Pancreas (tissue), 10 donors: ENCODE measurements around the gene RPTOR. TPM values are rescaled to one million over a fixed set of nuclear protein-coding genes. Genes with fewer than 3 reads are reported as not detected.
"Not testable (repeated sequence)": the region's sequence is repeated elsewhere in the genome, so short reads cannot be mapped to it uniquely, and the experiment has no call there.

Experiments used
- ATAC-seq, 4 donors: fragments of 200-7000 bp; cut with Tn5 transposase; one replicate each; pipeline versions ENCODE4 v1.8.0 to v1.9.1; 2020; ENCODE audit warnings: mild to moderate bottlenecking in 4 of 4, moderate library complexity in 4 of 4
- DNase-seq, 6 donors: peaks; one replicate each; pipeline ENCODE4 v3.0.0-alpha.2; 2020
- FAIRE-seq: peaks from 2 replicates; lab custom pipeline; 2012; peaks lifted over from hg19 to GRCh38; lab: Jason Lieb, UNC
- H3K27ac ChIP-seq, 4 donors: fragments of 200-600 bp; sonication (generic); 1 replicate in 3 of 4; 2 replicates in 1 of 4; pipeline versions ENCODE4 v1.5.0 to v1.8.0; 2020
- H3K27me3 ChIP-seq, 4 donors: fragments of 200-600 bp; one replicate each; pipeline ENCODE4 v1.8.0; 2021
- H3K36me3 ChIP-seq, 3 donors: fragments of 200-600 bp; sonication (generic) in 1 of 3; one replicate each; pipeline versions ENCODE4 v1.5.0 to v1.8.0; 2020 to 2021
- H3K4me1 ChIP-seq, 3 donors: fragments of 200-600 bp; one replicate each; pipeline ENCODE4 v1.8.0; 2021
- H3K4me3 ChIP-seq, 4 donors: fragments of 200-600 bp; sonication (generic) in 2 of 4; one replicate each; pipeline versions ENCODE4 v1.5.0 to v1.8.0; 2020 to 2021
- H3K9me3 ChIP-seq, 4 donors: fragments of 200-600 bp; one replicate each; pipeline ENCODE4 v1.8.0; 2021
- CTCF ChIP-seq, 4 donors: fragments of 200-600 bp; sonication (generic) in 3 of 4; IDR thresholded peaks; one replicate each; pipeline versions ENCODE4 v1.5.0 to v1.8.0; 2021; ENCODE audit warnings: antibody characterized with exemption in 4 of 4
- WGBS, 2 donors: extraction: QIAGEN DNeasy Blood & Tissue Kit; methylation state at CpG; one replicate each; pipeline ENCODE4 v1.1.7; 2013; 5-methylcytosine and 5-hydroxymethylcytosine counted together
- intact Hi-C, 3 donors: fragments of 100-400 bp; cut with DNase I; formaldehyde crosslinking; loops; one replicate each; pipeline versions ENCODE4 v1.11.1 to v1.14.2; 2022
- polyA plus RNA-seq, 2 donors: library from polyadenylated mRNA; stranded (reverse); fragments of 200-250 nt; gene quantifications; one replicate each; pipeline ENCODE4 v1.2.3, GENCODE V29; 2013
- total RNA-seq, 6 donors: library from RNA; stranded (reverse); fragmentation: NEBNext Ultra II Directional in 4 of 6; extraction: Animal tissue kit (Norgen Biotek cat#: 25700) in 4 of 6; gene quantifications; one replicate each; pipeline versions ENCODE4 v1.2.1 to v1.2.4, GENCODE V29; 2021 to 2023
- donor health status: healthy with polysubstance abuse.
- donor health status: DM: no; HTN: no; CAD: no; lungs with moderate emphysema.
- donor health status: DM: no; HTN: no; CAD: no.
- donor health status: control.
- donor health status: control.
- donor health status: Bipolar disorder and iron deficiency.
- donor health status: DM: yes; HTN: yes; CAD: no.
- donor health status: DM: no; HTN: no; CAD: no.
- donor health status: DM: no; HTN: no; CAD: no.
- donor health status: DM: yes; HTN: yes; CAD: no.

RPTOR gene
- total and polyA plus RNA-seq, 8 donors, result 5.0 to 18.9 (median 13.2) TPM

- intact Hi-C loops, result no loop called here
- no peak for ATAC-seq
- no peaks in the 10 kb centered on the region for H3K36me3 ChIP-seq
- WGBS, 2 donors, result 79 to 89% methylated on average over 15 of the region's 15 CpGs
- no peak for FAIRE-seq
- no peak overlapping the region for H3K4me3 ChIP-seq
- H3K27me3 ChIP-seq, result no peaks in the 10 kb centered on the region
- no peak for DNase-seq
- no peaks in the 10 kb centered on the region for H3K4me1 ChIP-seq
- no peak overlapping the region for H3K27ac ChIP-seq
- H3K9me3 ChIP-seq, result no peaks in the 10 kb centered on the region
- TF ChIP-seq CTCF (IDR thresholded peaks at IDR 0.05), result no peak
Observed at GRCh38 chr17:80763293-80763867, 218.7 kb downstream of the RPTOR start.

- FAIRE-seq, H3K4me3 ChIP-seq, H3K27ac ChIP-seq, H3K4me1 ChIP-seq, ATAC-seq, DNase-seq, H3K36me3 ChIP-seq, H3K9me3 ChIP-seq, intact Hi-C loops, H3K27me3 ChIP-seq: not testable (repeated sequence)
- WGBS, 2 donors, result 89 to 94% methylated on average over 4 of the region's 5 CpGs
Observed at GRCh38 chr17:80764627-80765145, 220.0 kb downstream of the RPTOR start.

GRCh38 chr17:80765241-80765961, 220.8 kb downstream of the RPTOR start:
- H3K4me1 ChIP-seq, result no peaks in the 10 kb centered on the region
- intact Hi-C loops, result no loop called here
- ATAC-seq (no peak), FAIRE-seq (no peak), DNase-seq (no peak)
- H3K27ac ChIP-seq, result no peak overlapping the region
- TF ChIP-seq CTCF (IDR thresholded peaks at IDR 0.05), result no peak
- H3K4me3 ChIP-seq, result no peak overlapping the region
- H3K27me3 ChIP-seq, result no peaks in the 10 kb centered on the region
- H3K9me3 ChIP-seq, result no peaks in the 10 kb centered on the region
- no peaks in the 10 kb centered on the region for H3K36me3 ChIP-seq
- 85 to 86% methylated on average over 18 of the region's 18 CpGs for WGBS, 2 donors

- FAIRE-seq (no peak), ATAC-seq (no peak), DNase-seq (no peak)
- intact Hi-C loops, result no loop called here
- Histone ChIP-seq H3K4me1 (no peaks in the 10 kb centered on the region), H3K27ac (no peak overlapping the region), H3K4me3 (no peak overlapping the region), H3K27me3 (no peaks in the 10 kb centered on the region), H3K9me3 (no peaks in the 10 kb centered on the region), H3K36me3 (no peaks in the 10 kb centered on the region)
- no peak for TF ChIP-seq CTCF (IDR thresholded peaks at IDR 0.05)
- 93 to 97% methylated on average over 3 of the region's 3 CpGs for WGBS, 2 donors
Observed at GRCh38 chr17:80766290-80766855, 221.7 kb downstream of the RPTOR start.

GRCh38 chr17:80768389-80768788, 223.8 kb downstream of the RPTOR start:
- ATAC-seq (no peak), FAIRE-seq (no peak), DNase-seq (no peak)
- Histone ChIP-seq H3K27me3 (no peaks in the 10 kb centered on the region), H3K4me3 (no peak overlapping the region), H3K27ac (no peak overlapping the region), H3K4me1 (no peaks in the 10 kb centered on the region), H3K36me3 (no peaks in the 10 kb centered on the region), H3K9me3 (no peaks in the 10 kb centered on the region)
- no peak for TF ChIP-seq CTCF (IDR thresholded peaks at IDR 0.05)
- 75 to 87% methylated on average over 6 of the region's 6 CpGs for WGBS, 2 donors
- intact Hi-C loops, result no loop called here
